Measurements from ENCODE around the gene OCIAD2.
"Not testable (repeated sequence)": the region's sequence is repeated elsewhere in the genome, so short reads cannot be mapped to it uniquely, and the experiment has no call there.

The OCIAD2 gene, protein sequence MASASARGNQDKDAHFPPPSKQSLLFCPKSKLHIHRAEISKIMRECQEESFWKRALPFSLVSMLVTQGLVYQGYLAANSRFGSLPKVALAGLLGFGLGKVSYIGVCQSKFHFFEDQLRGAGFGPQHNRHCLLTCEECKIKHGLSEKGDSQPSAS

DNA sequence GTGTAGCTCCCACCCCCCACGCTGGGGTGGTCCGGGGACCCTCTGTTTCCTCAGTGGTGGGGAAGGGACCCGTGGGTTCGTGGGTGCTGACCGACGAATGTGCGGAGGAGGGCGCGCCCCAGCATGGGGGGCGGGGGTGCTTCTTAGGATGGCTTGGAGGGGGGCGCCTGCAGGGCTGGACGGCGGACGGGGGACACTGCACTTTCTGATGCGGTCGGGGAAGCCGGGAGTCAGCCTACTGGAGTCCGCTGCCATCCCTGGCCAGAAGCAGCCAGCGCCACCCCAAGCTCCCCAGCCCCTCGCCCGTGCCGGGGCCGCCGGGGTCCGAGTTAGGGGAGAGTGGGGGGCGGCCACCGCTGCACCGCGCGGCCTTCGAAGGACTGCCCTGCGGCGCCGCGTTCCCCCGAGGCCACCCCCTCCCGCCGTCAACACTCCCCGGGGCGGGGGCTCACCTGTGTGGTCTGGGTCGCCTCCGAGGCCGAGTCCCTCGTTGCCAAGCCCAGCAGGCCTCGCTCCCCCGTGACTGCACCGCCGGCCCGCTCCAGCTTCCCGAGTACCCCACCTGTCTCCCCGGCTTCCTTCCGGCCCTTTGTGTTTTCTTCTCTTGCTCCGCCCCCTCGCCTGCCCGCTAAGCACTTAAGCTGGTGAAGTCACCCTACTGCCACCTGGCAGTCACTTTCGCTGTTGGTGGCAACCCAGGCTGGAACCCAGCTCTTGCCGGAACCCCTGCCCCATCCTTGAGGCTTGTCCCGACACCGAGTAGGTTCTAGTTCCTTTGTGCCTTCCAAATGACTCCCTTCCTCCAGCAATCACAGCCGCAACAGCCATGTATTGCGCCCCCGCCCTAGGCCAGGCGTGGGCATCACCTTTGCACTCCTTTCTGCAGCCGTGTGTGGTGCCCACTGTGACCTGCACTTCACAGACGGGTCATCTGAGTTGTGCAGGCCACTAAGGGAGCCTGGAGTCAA is at the start of gene OCIAD2:
TSS of gene OCIAD2 (minus strand) at position 569 of the 968 bp plus-strand sequence. CDS start 2,225 bp downstream, outside the sequence.
- DNase-seq = peak; percentile 85

DNA sequence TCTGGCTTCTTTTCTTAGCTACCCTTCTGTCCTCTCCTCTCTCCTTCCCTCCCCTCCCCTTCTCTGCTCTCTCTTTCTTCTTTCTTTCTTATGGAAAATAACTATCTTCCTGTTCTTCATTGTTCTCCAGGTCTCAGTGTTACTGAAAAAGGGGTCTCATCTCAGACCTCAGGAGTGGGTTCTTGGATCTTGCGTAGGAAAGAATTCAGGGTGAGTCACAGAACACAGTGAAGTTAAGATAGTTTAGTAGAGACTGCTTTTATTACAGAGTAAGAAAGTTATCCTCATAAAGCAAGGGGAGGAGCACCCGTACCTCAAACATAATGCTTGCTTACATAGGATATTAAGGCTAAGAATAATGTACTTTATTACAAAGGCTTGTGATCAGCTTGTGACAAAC is 47.7 kb upstream of the OCIAD2 start:
- no peak for DNase-seq

DNA sequence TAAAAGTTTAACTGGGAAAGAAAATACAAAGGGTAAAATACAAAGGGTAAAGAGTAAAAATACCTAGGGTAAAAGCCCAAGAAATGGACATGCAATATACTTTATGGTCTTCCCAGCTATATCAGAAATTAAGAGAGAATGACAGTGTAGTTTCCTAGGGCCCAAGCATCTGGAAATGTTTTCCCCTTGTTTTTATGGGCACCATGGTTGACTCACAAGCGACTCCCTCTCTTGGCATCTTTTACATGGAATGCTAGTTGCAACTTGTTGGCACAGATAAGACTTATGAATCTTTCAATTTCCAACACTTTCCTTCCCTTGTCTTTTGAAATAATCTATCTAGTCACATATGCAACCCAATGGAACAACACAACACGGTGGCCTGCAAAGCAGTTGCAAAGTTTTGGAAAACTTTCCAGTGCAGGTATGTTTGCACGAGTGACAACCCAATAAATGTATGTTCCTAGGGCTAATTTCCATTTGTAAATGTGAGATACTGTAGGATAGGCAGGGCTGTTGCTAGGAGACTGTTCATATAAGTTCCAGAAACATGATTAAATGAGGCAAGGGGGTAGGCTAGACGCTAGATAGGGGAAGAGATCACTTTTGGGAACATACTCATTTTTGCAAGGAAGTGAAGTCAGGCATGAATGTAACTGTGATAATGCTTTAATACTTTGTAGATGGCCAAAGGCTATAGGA is 43.1 kb upstream of the OCIAD2 start:
- DNase-seq = no peak

DNA sequence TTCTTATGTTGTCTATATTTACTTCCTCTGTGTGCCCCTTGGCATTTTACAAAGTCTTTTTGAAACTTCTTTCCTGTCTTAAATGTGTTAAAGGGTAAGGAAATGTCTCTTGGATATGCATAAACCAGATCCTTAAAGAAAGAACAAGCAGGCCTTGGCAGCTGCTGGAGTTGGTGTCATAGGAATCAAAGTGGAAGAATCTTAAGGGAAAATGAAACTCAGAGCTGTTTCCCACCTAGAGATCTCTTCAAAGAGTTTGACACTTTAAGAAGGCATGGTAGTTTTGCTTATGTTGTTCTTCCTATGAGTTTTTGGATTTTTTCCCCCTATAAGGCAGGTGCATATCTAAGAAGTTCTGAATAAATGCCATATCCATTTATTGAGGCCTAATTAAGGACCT is 42.5 kb upstream of the OCIAD2 start:
- DNase-seq = no peak

DNA sequence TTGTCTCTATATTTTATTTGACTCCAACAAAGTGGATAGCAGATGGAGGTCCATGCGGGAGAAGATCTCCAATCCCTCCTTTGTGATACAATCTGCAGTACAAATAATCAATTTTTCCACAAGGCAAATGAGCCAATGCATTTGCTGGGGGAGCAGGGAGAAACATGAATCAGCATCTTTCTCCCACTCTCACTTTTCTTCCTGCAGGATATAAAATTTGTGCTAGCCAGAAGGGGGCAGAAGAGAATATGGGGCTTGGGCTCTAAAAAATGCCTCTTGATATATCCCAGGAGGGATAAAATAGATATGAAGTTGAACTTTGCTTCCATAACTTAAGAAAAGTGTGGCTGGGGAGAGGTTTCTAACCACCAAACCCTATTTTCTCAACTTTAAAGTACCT is 41.2 kb upstream of the OCIAD2 start:
- DNase-seq = no peak

DNA sequence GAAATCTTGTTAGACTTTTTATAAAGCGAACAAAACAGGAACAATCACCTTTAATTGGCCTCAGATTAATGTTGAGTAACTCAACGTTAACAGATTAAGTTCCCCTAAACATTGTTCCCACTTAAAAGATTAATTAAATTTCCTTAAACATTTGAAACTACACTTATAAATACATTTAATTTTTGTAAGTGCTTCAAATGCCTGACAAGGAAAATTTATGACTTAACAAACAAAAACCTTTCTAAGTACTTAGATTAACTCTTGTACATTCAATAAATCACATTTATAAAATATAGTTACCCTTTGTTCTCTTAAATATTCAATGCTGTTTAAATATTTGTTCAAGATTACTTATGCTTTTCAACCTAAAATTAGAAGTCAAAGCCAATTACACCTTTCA is 39.4 kb upstream of the OCIAD2 start:
- DNase-seq = no peak

DNA sequence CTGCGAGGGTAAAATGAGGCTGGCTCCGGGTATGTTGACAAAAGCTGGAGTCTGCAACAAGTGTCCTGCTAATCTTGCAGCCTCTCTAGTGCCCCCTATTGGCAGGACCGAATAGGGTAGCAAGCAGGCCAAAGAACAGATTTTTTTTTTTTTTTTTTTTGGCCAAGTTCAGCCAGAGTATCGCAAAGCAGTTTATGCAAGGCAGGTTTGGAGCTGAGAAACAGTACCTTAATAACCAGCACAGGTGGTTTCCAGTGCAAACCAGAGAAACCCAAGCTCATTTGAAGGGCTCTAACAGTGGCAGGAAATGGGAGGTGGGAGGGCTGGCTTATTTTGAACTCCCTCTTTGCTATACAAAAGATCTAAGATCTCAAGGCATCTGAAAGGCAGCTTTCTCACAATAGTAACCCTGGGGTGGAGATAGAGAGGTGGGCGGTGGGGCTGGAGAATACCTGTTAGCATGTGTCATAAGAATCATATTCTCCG is 38.2 kb upstream of the OCIAD2 start:
- peak; percentile 3 for DNase-seq

DNA sequence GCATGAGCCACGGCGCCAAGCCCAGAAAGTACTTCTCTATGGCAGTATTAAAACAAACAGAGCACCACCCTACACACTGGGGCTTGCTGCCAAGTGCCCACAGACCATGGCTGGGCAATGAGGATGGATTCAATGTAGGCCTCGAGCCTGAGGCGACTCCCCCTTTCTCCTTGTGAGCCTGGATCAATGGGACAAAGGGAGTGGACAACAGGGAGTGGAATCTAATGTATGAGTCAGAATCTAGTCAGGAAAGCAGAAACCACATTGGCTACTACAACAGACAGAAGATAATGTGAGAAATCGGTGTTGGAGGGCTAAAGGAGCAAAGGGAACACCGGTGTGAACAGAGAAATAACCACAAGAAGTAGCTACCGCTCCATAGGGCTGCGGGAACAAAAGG is 37.7 kb upstream of the OCIAD2 start:
- DNase-seq = no peak

DNA sequence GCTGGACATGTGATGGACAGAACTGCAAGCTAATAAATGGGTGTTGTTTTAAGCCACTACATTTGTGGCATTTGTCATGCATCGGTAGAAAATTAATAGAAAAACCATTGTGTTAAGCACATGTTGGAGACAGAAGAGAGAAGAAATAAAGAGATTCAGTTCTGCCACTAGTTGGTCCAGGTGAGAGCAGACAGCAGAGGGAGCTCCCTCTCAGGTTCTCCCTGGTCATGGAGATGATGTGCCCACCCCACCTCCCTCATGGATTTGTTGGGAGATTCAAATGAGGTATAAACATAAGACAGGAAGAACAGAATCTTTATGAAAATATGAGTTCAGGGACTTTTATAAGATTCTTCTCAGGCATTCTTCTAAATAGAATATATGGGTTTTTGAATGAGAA is 36.8 kb upstream of the OCIAD2 start:
- DNase-seq = no peak

DNA sequence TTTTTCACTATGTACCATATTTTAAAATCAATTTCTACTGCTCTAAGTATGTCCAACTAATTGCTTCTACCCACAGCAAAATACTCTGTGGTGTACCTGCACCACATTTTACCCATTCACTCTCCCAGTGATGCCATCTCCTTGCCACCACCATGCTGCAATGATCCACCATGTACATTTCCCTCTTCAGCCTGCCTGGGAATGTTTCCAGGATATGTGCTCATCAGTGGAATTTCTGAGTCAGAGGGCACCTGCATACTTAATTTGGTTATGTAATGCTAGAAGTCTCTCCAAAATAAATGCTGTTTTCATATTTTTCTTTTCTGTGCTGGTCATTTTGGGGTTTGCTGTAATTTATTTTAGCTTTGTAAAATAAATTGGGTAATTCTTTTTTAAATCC is 33.2 kb upstream of the OCIAD2 start:
- DNase-seq = no peak

DNA sequence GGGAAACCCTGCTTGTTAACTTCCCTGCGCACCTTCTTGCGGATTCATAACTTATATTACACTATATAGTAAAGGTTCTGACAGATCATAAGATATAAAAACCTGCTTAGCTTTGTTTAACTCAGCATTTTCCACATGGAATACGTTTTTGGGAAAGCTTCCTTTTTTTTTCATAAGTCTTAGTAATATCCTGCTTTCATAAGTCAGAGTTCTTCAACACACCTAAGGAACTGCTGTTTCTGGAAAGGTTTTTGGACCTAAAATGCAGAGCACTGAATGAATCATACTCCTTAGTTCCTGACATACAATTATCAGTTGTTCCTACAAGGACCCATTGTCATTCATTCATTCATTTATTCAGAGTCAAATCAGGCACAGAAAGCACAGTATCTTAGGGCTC is 32.3 kb upstream of the OCIAD2 start:
- DNase-seq = no peak

DNA sequence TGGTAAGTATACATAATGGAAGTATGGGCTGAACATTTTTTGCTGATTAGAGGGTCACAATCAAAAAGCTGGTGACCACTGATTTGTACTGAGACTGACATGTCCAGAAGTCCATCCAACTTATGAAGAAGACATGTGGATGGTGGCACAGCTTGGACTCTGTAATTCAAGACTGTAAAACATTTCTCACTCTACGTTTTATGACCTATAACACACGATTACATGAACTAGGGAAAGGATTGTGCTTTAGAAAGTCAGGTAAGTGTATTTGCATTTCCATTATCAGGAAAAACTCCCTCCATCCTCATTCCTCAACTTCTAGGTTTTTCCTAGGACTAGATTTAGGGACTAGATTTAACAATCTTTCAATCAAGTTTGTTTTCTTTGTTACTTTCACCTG is 30.5 kb upstream of the OCIAD2 start:
- DNase-seq = no peak

DNA sequence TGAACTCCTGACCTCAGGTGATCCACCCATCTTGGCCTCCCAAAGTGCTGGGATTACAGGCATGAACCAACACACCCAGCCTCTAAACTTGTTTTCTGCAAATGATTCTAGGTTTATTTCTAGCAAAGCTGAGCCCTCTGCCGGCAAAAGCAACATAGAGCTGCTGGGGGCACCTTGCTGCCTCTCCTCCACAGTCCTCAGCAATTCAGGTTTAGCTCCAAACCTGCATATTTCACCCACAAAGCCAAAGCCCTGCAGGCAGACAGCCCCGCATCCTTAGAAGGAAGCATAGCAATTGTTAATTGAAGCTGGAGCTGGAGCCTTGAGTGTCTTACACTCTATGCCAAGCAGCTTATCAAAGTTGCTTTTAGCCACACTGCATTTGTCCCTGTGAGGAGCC is 24.9 kb upstream of the OCIAD2 start:
- no peak for DNase-seq

DNA sequence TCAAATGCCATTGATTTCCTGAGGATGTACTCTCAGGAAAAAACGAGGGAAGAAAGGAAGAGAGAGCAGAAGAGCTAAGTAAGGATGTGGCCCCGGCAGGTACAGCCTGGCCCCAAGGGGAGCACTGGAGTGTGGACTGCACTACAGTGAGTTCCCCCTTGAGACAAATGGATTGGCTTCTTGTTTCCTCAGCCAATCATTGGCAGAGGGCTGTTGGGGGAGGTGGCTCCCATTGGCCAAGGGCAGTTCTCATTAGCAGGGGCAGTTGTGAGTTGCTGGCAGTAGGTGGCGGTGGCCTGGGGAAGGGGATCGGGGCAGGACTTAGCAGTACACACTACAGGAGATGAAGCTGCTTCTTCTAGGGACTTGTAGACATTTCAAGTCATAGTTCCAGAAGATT is 24.1 kb upstream of the OCIAD2 start:
- no peak for DNase-seq

DNA sequence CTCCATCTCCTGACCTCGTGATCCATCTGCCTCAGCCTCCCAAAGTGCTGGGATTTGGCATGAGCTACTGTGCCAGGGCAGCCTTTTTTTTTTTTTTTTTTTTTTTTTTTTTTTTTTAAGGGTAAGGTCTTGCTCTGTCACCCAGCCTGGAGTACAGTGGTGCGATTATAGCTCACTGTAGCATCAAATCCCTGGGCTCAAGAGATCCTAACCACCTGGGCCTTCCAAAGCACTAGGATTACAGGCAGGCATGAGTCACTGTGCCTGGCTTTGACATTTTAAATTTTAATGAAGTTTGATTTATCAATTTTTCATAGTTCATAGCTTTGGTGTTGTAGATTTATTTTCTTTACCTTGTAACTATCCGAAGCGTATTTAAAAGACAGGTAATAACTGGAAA is 17.8 kb upstream of the OCIAD2 start:
- no peak for DNase-seq

DNA sequence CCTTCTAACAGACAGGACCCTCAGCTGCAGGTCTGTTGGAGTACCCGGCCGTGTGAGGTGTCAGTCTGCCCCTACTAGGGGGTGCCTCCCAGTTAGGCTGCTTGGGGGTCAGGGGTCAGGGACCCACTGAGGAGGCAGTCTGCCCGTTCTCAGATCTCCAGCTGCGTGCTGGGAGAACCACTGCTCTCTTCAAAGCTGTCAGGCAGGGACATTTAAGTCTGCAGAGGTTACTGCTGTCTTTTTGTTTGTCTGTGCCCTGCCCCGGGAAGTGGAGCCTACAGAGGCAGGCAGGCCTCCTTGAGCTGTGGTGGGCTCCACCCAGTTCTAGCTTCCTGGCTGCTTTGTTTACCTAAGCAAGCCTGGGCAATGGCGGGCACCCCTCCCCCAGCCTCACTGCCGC is 16.5 kb upstream of the OCIAD2 start:
- DNase-seq = not testable (repeated sequence)

DNA sequence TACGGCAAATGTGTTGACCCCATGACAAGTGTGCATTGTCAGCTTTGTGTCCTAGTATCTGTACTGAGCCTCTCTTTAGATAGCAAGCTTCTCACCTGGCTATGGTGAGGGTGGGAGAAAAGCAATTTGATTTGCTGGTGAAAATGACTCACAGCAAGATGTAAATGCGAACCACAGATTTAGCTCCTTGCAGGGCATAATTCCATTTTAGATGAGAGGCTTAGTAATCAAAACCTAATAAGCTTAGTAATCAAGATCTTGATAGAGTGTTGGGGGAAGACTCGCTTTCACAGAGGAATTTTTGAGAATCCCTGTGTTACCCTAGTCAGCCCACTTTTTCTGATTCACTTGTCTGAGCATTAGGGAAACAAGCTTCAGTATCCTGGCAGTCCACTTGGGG is 7.7 kb upstream of the OCIAD2 start:
- no peak for DNase-seq

DNA sequence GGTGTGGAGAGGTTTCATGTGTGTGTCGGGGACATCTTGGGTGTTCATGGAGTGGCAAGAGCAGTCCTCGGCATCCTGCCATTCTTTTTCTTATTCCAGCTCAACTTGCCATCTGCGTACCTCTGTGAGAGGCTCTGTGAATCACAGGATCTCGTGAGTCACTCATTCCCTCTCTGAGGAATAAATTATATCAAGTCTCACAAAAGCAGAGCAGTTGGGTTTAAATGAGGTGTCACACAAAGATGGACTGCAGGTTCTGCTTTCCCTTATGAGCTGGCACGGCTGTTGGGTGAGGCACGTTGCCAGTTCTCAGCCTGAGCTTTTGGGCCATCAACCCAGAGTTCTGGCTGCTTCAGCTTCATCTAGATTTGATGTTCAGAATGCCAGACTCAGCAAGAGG is 6.8 kb upstream of the OCIAD2 start:
- DNase-seq = no peak

DNA sequence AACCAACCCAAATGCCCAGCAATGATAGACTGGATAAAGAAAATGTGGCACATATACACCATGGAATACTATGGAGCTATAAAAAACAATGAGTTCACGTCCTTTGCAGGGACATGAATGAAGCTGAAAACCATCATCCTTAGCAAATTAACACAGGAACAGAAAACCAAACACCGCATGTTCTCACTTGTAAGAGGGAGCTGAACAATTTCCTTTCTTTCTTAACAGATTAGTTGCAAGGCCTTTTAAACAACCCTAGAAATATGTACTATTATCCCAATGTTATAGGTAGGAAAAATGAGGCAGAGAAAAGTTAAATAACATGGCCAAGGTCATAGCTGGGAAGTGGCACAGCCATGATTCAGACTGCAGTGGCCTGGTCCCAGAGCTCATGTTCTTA is 5.8 kb upstream of the OCIAD2 start:
- DNase-seq = no peak

DNA sequence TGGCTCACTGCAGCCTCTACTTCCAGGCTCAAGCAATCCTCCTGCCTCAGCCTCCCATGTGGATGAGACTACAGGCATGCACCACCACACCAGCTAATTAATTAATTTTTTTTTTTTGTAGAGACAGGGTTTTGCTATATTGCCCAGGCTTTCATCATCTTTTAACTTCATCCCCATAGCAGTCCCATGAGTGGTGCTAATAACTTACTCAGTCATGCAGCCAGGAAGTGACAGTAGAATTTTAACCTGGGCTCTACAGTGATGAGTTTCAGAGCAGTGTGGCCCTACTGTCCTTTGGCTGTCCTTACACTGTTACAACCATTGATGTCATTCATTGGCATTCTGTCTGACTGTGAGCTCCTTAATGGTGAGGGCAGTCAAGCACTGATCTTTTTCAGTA is 3.9 kb upstream of the OCIAD2 start:
- DNase-seq = no peak

DNA sequence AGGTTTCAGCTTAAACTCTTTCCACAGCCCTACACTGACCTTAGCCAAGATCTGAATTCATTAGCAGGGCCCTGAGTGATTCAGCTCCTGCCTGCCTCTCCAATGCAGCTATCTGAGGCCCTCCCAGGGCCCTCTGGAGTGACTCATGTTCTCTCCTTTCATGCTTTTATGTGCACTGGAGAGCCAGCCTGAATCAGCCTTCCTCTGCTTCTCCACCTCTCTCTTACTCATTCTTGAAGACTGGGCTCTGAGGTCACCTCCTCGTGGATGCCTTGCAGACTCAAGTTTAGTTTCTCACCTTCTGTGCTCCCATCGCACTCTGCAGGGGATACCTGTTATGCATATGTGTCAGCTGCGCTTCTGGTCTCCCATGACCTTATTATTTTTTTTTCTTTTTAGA is 3.1 kb upstream of the OCIAD2 start:
- DNase-seq = no peak

DNA sequence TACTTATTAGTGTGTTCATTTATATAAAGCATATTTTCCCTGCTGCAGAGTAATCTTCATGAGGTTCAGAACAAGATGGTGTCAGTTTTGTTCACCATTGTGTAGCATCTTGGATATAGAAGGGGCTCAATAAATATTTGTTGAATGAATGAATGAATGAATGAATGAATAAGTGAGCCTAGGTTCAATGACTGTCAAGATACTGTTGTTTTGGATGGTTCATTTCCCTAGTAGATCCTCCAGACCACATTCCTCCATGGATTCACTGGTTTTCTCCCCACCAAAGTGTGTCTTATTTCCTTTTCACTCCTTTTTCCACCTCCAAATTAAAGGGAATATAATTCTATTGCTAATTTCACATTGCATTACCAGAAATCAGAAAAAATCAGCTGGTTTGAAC is 2.1 kb upstream of the OCIAD2 start:
- no peak for DNase-seq

DNA sequence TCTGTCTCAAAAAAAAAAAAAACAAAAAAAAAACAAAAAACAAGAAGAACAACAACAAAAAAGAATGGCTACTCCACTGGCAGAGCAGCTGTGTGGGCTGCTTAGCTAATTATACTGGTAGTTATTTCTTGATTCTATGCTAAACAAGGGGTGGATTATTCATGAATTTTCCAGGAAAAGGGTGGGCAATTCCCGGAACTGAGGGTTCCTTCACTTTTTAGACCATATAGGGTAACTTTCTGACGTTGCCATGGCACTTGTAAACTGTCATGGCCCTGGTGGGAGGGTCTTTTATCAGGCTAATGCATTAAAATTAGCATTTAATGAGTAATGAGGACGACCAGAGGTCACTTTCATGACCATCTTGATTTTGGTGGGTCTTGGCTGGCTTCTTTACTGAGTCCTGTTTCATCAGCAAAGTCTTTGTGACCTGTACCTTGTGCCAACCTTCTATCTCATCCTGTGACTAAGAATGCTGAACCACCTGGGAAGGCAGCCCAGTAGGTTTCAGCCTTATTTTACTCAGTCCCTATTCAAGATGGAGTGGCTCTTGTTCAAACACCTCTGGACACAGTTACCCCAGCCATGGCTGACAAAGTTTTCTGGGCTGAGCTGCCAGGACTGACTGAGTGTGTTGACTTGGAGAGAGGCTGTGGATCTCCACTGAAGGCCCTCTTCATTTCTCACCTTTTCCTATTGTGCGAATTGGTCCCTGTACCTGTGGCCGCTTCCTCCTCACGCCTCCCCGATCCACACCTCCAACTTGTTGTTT is 1.3 kb upstream of the OCIAD2 start:
- DNase-seq = no peak
